Endothelial cell of umbilical vein (primary cell): ENCODE data around the gene PLCB4. TPM values are rescaled to one million over a fixed set of nuclear protein-coding genes. Genes with fewer than 3 reads are reported as not detected.

Experiments used
- BruUV-seq: library from RNA; stranded (reverse); fragments of 400-500 nt; replicated peaks from 2 replicates; lab custom pipeline; 2021; lab: Mats Ljungman, UMichigan
- CTCF ChIA-PET: fragments of 300-600, 350-600 bp; sonication (Branson Sonifier 250); formaldehyde crosslinking; loops from one replicate; lab custom pipeline; 2021; ENCODE audit warnings: antibody characterized with exemption, inconsistent platforms; lab: Charles Lee
- POLR2A ChIA-PET: fragments of 300-600, 350-600 bp; sonication (Branson Sonifier 250); formaldehyde crosslinking; loops from one replicate; lab custom pipeline; 2021; ENCODE audit warnings: antibody characterized with exemption, inconsistent platforms; lab: Charles Lee
- DNase-seq: peaks from one replicate; pipeline ENCODE4 v3.0.0-alpha.2; 2011; ENCODE audit warnings: low read depth, low spot score
- FAIRE-seq: peaks from 2 replicates; lab custom pipeline; 2011; peaks lifted over from hg19 to GRCh38; lab: Jason Lieb, UNC
- H2AFZ ChIP-seq: 2 replicates; pipeline ENCODE4 v1.6.0; 2012; ENCODE audit warnings: low read depth, low read length, control low read depth, inconsistent platforms
- H3K27ac ChIP-seq: 2 replicates; pipeline ENCODE4 v1.5.1; 2011; ENCODE audit warnings: low read depth, mild to moderate bottlenecking, control low read depth, low read length, moderate library complexity; ENCODE audit not compliant: insufficient read depth
- H3K27me3 ChIP-seq, 2 experiments: 2 replicates each; pipeline versions ENCODE4 v1.6.0 to v1.6.1; 2011; ENCODE audit warnings: low read length in 2 of 2, mixed read lengths in 1 of 2; ENCODE audit not compliant: control insufficient read depth in 2 of 2, insufficient read depth in 2 of 2
- H3K36me3 ChIP-seq, 2 experiments: 2 replicates in 1 of 2; 3 replicates in 1 of 2; pipeline ENCODE4 v1.5.1; 2011; ENCODE audit warnings: low read length in 2 of 2, mild to moderate bottlenecking in 1 of 2, moderate library complexity in 1 of 2; ENCODE audit not compliant: control insufficient read depth in 2 of 2, insufficient read depth in 2 of 2; ENCODE audit errors: extremely low read depth in 1 of 2
- H3K4me1 ChIP-seq: 3 replicates; pipeline ENCODE4 v1.5.1; 2011; ENCODE audit warnings: mild to moderate bottlenecking, low read length; ENCODE audit not compliant: control insufficient read depth, insufficient read depth; ENCODE audit errors: extremely low read depth
- H3K4me2 ChIP-seq: 2 replicates; pipeline ENCODE4 v1.6.1; 2011; ENCODE audit warnings: low read length, control low read depth, mixed read lengths; ENCODE audit not compliant: insufficient read depth
- H3K4me3 ChIP-seq, 3 experiments: fragments of 200-600 bp in 1 of 3; sonication (generic), shearing (Covaris generic) in 1 of 3; replicated peaks in 1 of 3; 2 replicates each; pipeline ENCODE4 v1.5.1; 2011 to 2016; ENCODE audit warnings: control low read depth in 3 of 3, low read length in 3 of 3, mild to moderate bottlenecking in 2 of 3, inconsistent platforms in 1 of 3, low read depth in 1 of 3, moderate library complexity in 1 of 3; ENCODE audit not compliant: insufficient read depth in 1 of 3
- H3K79me2 ChIP-seq: 2 replicates; pipeline ENCODE4 v1.6.0; 2012; ENCODE audit warnings: low read length, inconsistent platforms; ENCODE audit not compliant: control insufficient read depth, insufficient read depth
- H3K9ac ChIP-seq: replicated peaks from 2 replicates; pipeline ENCODE3; 2011; ENCODE audit warnings: low read length, control low read depth; ENCODE audit not compliant: insufficient read depth; ENCODE audit errors: extremely low read depth
- H3K9me1 ChIP-seq: replicated peaks from 3 replicates; pipeline ENCODE4 v1.6.0; 2011; ENCODE audit warnings: mild to moderate bottlenecking, low read length; ENCODE audit not compliant: control insufficient read depth, insufficient read depth; ENCODE audit errors: extremely low read depth
- H3K9me3 ChIP-seq: replicated peaks from 2 replicates; pipeline ENCODE4 v1.5.1; 2012; ENCODE audit warnings: low read length, inconsistent platforms; ENCODE audit not compliant: control insufficient read depth, insufficient read depth
- H4K20me1 ChIP-seq: replicated peaks from 2 replicates; pipeline ENCODE3; 2011; ENCODE audit warnings: mild to moderate bottlenecking, low read length; ENCODE audit not compliant: control insufficient read depth, insufficient read depth; ENCODE audit errors: extremely low read depth
- EZH2 ChIP-seq: IDR thresholded peaks from 2 replicates; pipeline ENCODE4 v1.6.1; 2012; ENCODE audit warnings: borderline replicate concordance, low read depth, mild to moderate bottlenecking, moderate library complexity, low read length, inconsistent platforms; ENCODE audit not compliant: severe bottlenecking
- FOS ChIP-seq: IDR thresholded peaks from 2 replicates; pipeline ENCODE4 v1.6.1; 2011; ENCODE audit warnings: mild to moderate bottlenecking, low read length, moderate library complexity, borderline replicate concordance; ENCODE audit not compliant: insufficient read depth
- GATA2 ChIP-seq: IDR thresholded peaks from 2 replicates; pipeline ENCODE4 v1.7.0; 2011; ENCODE audit warnings: low read depth, mild to moderate bottlenecking, moderate library complexity, mixed read lengths, low read length; ENCODE audit not compliant: insufficient read length, insufficient read depth
- JUN ChIP-seq: IDR thresholded peaks from 2 replicates; pipeline ENCODE4 v1.6.1; 2011; ENCODE audit warnings: borderline replicate concordance, low read depth; ENCODE audit not compliant: insufficient read length, insufficient read depth
- MYC ChIP-seq: IDR thresholded peaks from one replicate; pipeline ENCODE4 v1.6.1; 2011; ENCODE audit warnings: mild to moderate bottlenecking, low read depth, low read length
- POLR2A ChIP-seq: IDR thresholded peaks from 2 replicates; pipeline ENCODE4 v1.6.1; 2012; ENCODE audit warnings: low read depth, mild to moderate bottlenecking, control low read depth, low read length
- POLR2AphosphoS5 ChIP-seq: IDR thresholded peaks from 2 replicates; pipeline ENCODE4 v1.6.1; 2012; ENCODE audit warnings: low read depth, mild to moderate bottlenecking, control low read depth, low read length, moderate library complexity; ENCODE audit not compliant: insufficient read depth
- dilution Hi-C: fragments of 300-500 bp; cut with MboI; formaldehyde crosslinking; loops from one replicate; pipeline ENCODE4 v1.15.0; 2019; ENCODE audit warnings: low sequenced_read_pairs; ENCODE audit not compliant: extremely low pct_ligation_motif_present
- intact Hi-C: fragments of 100-400 bp; cut with micrococcal nuclease; formaldehyde crosslinking; loops from one replicate; pipeline ENCODE4 v1.10.0; 2022
- polyA plus RNA-seq, 4 experiments: library from polyadenylated mRNA; depleted of rRNA in 3 of 4; stranded (reverse) in 3 of 4; unstranded in 1 of 4; fragments of >200 nt; gene quantifications; 2 replicates each; pipeline versions ENCODE4 v1.2.1 to v1.2.3, GENCODE V29; 2011 to 2012; ENCODE audit warnings: missing spikeins in 1 of 4
- total RNA-seq: library from RNA; stranded (reverse); gene quantifications from 2 replicates; pipeline ENCODE4 v1.2.3, GENCODE V29; 2021
- TF ChIP-seq, protein P1 (sequence below): IDR thresholded peaks from 2 replicates; pipeline ENCODE4 v1.6.1; 2011; ENCODE audit not compliant: insufficient read depth, insufficient read length
- TF ChIP-seq, protein P2 (sequence below), 2 donors: IDR thresholded peaks; 1 replicate in 1 of 2; 2 replicates in 1 of 2; pipeline ENCODE4 v1.5.1; 2011; ENCODE audit warnings: low read length in 2 of 2, mild to moderate bottlenecking in 2 of 2, moderate library complexity in 2 of 2, control low read depth in 1 of 2, inconsistent platforms in 1 of 2, low read depth in 1 of 2; ENCODE audit not compliant: insufficient read depth in 1 of 2; ENCODE audit errors: extremely low read depth in 1 of 2

PLCB4 gene
- total and polyA plus RNA-seq, 2 donors (not counting 3 experiments of a cell fraction or from before 2014, with no cell fraction given) = 0.37 to 1.7 TPM

DNA sequence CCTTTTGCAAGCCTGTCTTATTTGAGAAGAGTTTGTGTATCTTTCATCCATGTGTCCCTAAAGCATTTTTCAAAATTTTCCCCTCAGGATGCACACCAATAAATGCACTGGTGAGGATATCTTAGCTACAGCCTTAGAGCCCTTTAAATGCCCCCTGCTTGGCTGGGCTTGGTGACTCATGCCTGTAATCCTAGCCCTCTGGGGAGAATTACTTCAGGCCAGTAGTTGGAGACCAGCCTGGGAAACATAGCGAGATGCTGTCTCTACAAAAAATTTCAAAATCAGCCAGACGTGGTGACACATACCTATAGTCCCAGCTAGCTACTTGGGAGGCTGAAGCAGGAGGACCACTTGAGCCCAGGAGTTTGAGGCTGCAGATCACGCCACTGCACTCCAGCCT, 33.8 kb upstream of the PLCB4 start:
- no peak for DNase-seq
- intact Hi-C loops = no loop called here
- no TSS peak for BruUV-seq
- no peaks in the 10 kb centered on the region for H3K9me3 ChIP-seq
- ChIA-PET POLR2A (no interaction called here), CTCF (no interaction called here)
- no peaks in the 10 kb centered on the region for H3K36me3 ChIP-seq
- no peak overlapping the region for H3K4me2 ChIP-seq
- FAIRE-seq = no peak
- no peak overlapping the region for H3K4me3 ChIP-seq
- no peak overlapping the region for H3K27ac ChIP-seq
- no peaks in the 10 kb centered on the region for H3K79me2 ChIP-seq
- H2AFZ ChIP-seq = no peak overlapping the region
- no peaks in the 10 kb centered on the region for H3K4me1 ChIP-seq
- H3K9ac ChIP-seq = no peak overlapping the region
- no peaks in the 10 kb centered on the region for H4K20me1 ChIP-seq
- H3K27me3 ChIP-seq = no peaks in the 10 kb centered on the region
- no peak for TF ChIP-seq MYC
- TF ChIP-seq POLR2AphosphoS5 = no peak
- TF ChIP-seq JUN = no peak
- TF ChIP-seq, protein P1, sequence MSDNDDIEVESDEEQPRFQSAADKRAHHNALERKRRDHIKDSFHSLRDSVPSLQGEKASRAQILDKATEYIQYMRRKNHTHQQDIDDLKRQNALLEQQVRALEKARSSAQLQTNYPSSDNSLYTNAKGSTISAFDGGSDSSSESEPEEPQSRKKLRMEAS = no peak
- no peak for TF ChIP-seq EZH2
- no peak for TF ChIP-seq POLR2A
- no peak for TF ChIP-seq FOS
- no peak for TF ChIP-seq GATA2
- TF ChIP-seq, protein P2, sequence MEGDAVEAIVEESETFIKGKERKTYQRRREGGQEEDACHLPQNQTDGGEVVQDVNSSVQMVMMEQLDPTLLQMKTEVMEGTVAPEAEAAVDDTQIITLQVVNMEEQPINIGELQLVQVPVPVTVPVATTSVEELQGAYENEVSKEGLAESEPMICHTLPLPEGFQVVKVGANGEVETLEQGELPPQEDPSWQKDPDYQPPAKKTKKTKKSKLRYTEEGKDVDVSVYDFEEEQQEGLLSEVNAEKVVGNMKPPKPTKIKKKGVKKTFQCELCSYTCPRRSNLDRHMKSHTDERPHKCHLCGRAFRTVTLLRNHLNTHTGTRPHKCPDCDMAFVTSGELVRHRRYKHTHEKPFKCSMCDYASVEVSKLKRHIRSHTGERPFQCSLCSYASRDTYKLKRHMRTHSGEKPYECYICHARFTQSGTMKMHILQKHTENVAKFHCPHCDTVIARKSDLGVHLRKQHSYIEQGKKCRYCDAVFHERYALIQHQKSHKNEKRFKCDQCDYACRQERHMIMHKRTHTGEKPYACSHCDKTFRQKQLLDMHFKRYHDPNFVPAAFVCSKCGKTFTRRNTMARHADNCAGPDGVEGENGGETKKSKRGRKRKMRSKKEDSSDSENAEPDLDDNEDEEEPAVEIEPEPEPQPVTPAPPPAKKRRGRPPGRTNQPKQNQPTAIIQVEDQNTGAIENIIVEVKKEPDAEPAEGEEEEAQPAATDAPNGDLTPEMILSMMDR (IDR thresholded peaks at IDR 0.05; ENCODE audit: extremely low read depth in 1 of 2, insufficient read depth in 1 of 2, low read depth in 1 of 2, low read length in 2 of 2) = no peak
- dilution Hi-C loops = no loop called here
- H3K9me1 ChIP-seq = no peaks in the 10 kb centered on the region
